Neuronal stem cell (in vitro differentiated cells): Measurements from ENCODE around the gene PTCD3.

Experiments
- DNase-seq: peaks from one replicate; pipeline ENCODE4 v3.0.0-alpha.2; 2013; ENCODE audit warnings: low spot score
- H2AFZ ChIP-seq: one replicate; pipeline ENCODE4 v1.6.1; 2013; ENCODE audit warnings: mild to moderate bottlenecking, low read length, inconsistent platforms
- H2AK5ac ChIP-seq: 2 replicates; pipeline ENCODE4 v1.6.1; 2013; ENCODE audit warnings: low read depth, mild to moderate bottlenecking, inconsistent platforms, low read length, moderate library complexity, mixed read lengths
- H2BK120ac ChIP-seq: 2 replicates; pipeline ENCODE4 v1.6.1; 2013; ENCODE audit warnings: low read depth, mild to moderate bottlenecking, inconsistent platforms, low read length, moderate library complexity, mixed read lengths
- H2BK12ac ChIP-seq: one replicate; pipeline ENCODE4 v1.6.1; 2013; ENCODE audit warnings: low read length, inconsistent platforms
- H2BK15ac ChIP-seq: 2 replicates; pipeline ENCODE4 v1.6.1; 2013; ENCODE audit warnings: mild to moderate bottlenecking, low read length, inconsistent platforms, mixed read lengths
- H2BK5ac ChIP-seq: one replicate; pipeline ENCODE4 v1.6.1; 2013; ENCODE audit warnings: inconsistent platforms, mild to moderate bottlenecking, low read length, moderate library complexity
- H3K14ac ChIP-seq: one replicate; pipeline ENCODE4 v1.6.1; 2013; ENCODE audit warnings: low read length, inconsistent platforms
- H3K18ac ChIP-seq: 2 replicates; pipeline ENCODE4 v1.6.1; 2013; ENCODE audit warnings: low read length, inconsistent platforms
- H3K23ac ChIP-seq: 2 replicates; pipeline ENCODE4 v1.6.1; 2013; ENCODE audit warnings: low read depth, mild to moderate bottlenecking, mixed read lengths, low read length, inconsistent platforms; ENCODE audit not compliant: poor library complexity
- H3K27ac ChIP-seq: replicated peaks from 3 replicates; pipeline ENCODE4 v1.5.1; 2013; ENCODE audit warnings: low read length, inconsistent platforms
- H3K27me3 ChIP-seq, 3 experiments: 2 replicates each; pipeline ENCODE4 v1.6.1; 2013; ENCODE audit warnings: low read length in 3 of 3, mild to moderate bottlenecking in 2 of 3, inconsistent platforms in 1 of 3, low read depth in 1 of 3, mixed read lengths in 1 of 3, moderate library complexity in 1 of 3; ENCODE audit not compliant: control insufficient read depth in 3 of 3, insufficient read depth in 3 of 3
- H3K36me3 ChIP-seq, 2 donors: replicated peaks in 1 of 2; 2 replicates each; pipeline ENCODE4 v1.6.1; 2013; ENCODE audit warnings: low read length in 2 of 2; ENCODE audit not compliant: control insufficient read depth in 2 of 2, insufficient read depth in 2 of 2
- H3K4ac ChIP-seq: 2 replicates; pipeline ENCODE4 v1.6.1; 2013; ENCODE audit warnings: inconsistent platforms, mild to moderate bottlenecking, low read length, moderate library complexity
- H3K4me1 ChIP-seq, 2 donors: 1 replicate in 1 of 2; 2 replicates in 1 of 2; pipeline ENCODE4 v1.6.1; 2013; ENCODE audit warnings: low read length in 2 of 2, low read depth in 1 of 2; ENCODE audit not compliant: control insufficient read depth in 2 of 2, insufficient read depth in 1 of 2
- H3K4me2 ChIP-seq: one replicate; pipeline ENCODE4 v1.6.1; 2013; ENCODE audit warnings: mild to moderate bottlenecking, low read length, inconsistent platforms; ENCODE audit not compliant: insufficient read depth, poor library complexity, severe bottlenecking
- H3K4me3 ChIP-seq, 2 donors: 2 replicates each; pipeline ENCODE4 v1.5.1; 2013; ENCODE audit warnings: low read length in 2 of 2, mild to moderate bottlenecking in 2 of 2, inconsistent platforms in 1 of 2, moderate library complexity in 1 of 2
- H3K79me1 ChIP-seq: one replicate; pipeline ENCODE4 v1.6.1; 2013; ENCODE audit warnings: low read depth, mild to moderate bottlenecking, inconsistent platforms, low read length, moderate library complexity
- H3K9ac ChIP-seq: one replicate; pipeline ENCODE4 v1.6.1; 2013; ENCODE audit warnings: mild to moderate bottlenecking, low read depth, low read length, inconsistent platforms; ENCODE audit not compliant: poor library complexity
- H3K9me3 ChIP-seq, 2 donors: replicated peaks in 1 of 2; 2 replicates each; pipeline versions ENCODE3 to v1.6.1; 2013; ENCODE audit warnings: low read length in 2 of 2, mild to moderate bottlenecking in 2 of 2, inconsistent platforms in 1 of 2, low read depth in 1 of 2, mixed read lengths in 1 of 2, moderate library complexity in 1 of 2; ENCODE audit not compliant: control insufficient read depth in 2 of 2, insufficient read depth in 1 of 2
- H4K8ac ChIP-seq: one replicate; pipeline ENCODE4 v1.6.1; 2013; ENCODE audit warnings: low read depth, mild to moderate bottlenecking, inconsistent platforms, low read length, moderate library complexity
- H4K91ac ChIP-seq: one replicate; pipeline ENCODE4 v1.6.1; 2013; ENCODE audit warnings: low read length, low read depth, mild to moderate bottlenecking, inconsistent platforms; ENCODE audit not compliant: poor library complexity
- WGBS, 2 donors: extraction: QIAGEN DNeasy Blood & Tissue Kit; methylation state at CpG; one replicate each; pipeline ENCODE4 v1.1.7; 2013; ENCODE audit warnings: missing lambda C conversion rate in 2 of 2, mixed read lengths in 1 of 2; ENCODE audit not compliant: insufficient read length in 2 of 2, insufficient replicate concordance in 1 of 2; ENCODE audit errors: extremely low coverage in 2 of 2; 5-methylcytosine and 5-hydroxymethylcytosine counted together

PTCD3 gene

DNA sequence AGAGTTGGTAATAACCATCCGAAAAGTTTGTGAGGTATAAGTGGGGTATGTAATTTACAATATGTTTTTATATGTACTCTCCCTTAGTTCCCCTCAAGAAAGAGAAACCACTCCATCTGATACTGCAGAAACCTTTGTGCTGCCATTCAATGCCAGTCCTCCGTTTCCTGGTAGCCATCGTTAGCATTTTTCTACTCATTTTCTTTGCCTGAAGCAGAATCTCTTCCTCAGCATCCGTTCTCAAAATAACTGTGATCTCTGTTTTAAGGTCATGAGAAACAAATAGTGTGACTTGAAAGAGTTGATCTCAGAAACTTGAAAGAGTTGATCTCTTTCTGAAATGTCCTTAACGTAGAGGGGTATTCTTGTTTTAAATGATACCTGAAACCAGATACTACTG is 996 bp downstream of the PTCD3 start:
- no peak overlapping the region for H2AK5ac ChIP-seq
- no peak overlapping the region for H3K9ac ChIP-seq
- H3K36me3 ChIP-seq: peaks cover 15 to 61% of the 10 kb centered on the region in 2 donors
- peaks cover 4 to 5% of the 10 kb centered on the region in 2 donors for H3K4me1 ChIP-seq
- H3K18ac ChIP-seq: no peak overlapping the region
- H3K4me3 ChIP-seq: peak overlapping the region in 1 of 2 donors; percentile 73
- no peaks in the 10 kb centered on the region for H3K27me3 ChIP-seq
- no CpG with 5 or more reads among the region's 5 CpGs for whole genome bisulfite sequencing, 2 donors
- H3K9me3 ChIP-seq: peaks cover 2 to 3% of the 10 kb centered on the region in 2 donors
- H3K4ac ChIP-seq: no peak overlapping the region
- no peak overlapping the region for H2BK15ac ChIP-seq
- H3K79me1 ChIP-seq: peaks cover 10% of the 10 kb centered on the region
- no peak overlapping the region for H4K91ac ChIP-seq
- no peak overlapping the region for H2BK12ac ChIP-seq
- H2BK120ac ChIP-seq: no peak overlapping the region
- no peak overlapping the region for H2BK5ac ChIP-seq
- no peak overlapping the region for H2AFZ ChIP-seq
- H3K14ac ChIP-seq: no peak overlapping the region
- no peak overlapping the region for H4K8ac ChIP-seq
- no peak overlapping the region for H3K27ac ChIP-seq
- H3K23ac ChIP-seq: no peak overlapping the region
- H3K4me2 ChIP-seq: peak overlapping the region; percentile 46
- no peak for DNase-seq

DNA sequence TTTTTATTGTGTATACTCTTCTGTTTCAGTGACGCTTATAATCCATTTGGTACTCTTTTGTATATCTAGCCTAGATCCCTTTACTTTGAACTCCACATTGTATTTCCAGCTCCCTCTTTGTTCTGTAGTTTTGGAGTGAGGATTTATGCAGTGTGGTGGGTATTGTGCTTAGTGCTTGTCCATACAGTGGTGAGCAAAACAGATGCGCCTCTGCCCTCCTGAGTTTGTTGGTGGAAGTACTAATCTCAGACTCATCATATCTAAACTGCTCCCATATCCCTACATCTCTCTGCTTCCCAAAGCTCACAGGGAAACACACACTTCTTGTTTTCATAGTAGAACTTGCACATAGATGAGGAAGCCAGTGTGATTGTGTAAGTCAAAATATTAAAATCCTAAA is 12.1 kb downstream of the PTCD3 start:
- H3K9me3 ChIP-seq: no peaks in the 10 kb centered on the region
- H4K8ac ChIP-seq: no peak overlapping the region
- H2BK120ac ChIP-seq: no peak overlapping the region
- H2AFZ ChIP-seq: no peak overlapping the region
- H3K27ac ChIP-seq: no peak overlapping the region
- peaks cover 33 to 98% of the 10 kb centered on the region in 2 donors for H3K36me3 ChIP-seq
- H3K4me1 ChIP-seq: peaks cover 0 to 7% of the 10 kb centered on the region in 2 donors
- no peak overlapping the region for H4K91ac ChIP-seq
- H2BK15ac ChIP-seq: no peak overlapping the region
- H3K23ac ChIP-seq: no peak overlapping the region
- no peak overlapping the region for H2AK5ac ChIP-seq
- no peak for DNase-seq
- H3K14ac ChIP-seq: no peak overlapping the region
- H3K18ac ChIP-seq: no peak overlapping the region
- no CpG with 5 or more reads among the region's 2 CpGs for WGBS, 2 donors
- no peak overlapping the region for H3K4me3 ChIP-seq
- no peak overlapping the region for H3K4me2 ChIP-seq
- no peak overlapping the region for H2BK12ac ChIP-seq
- no peak overlapping the region for H3K4ac ChIP-seq
- H3K27me3 ChIP-seq: no peaks in the 10 kb centered on the region
- H3K79me1 ChIP-seq: no peaks in the 10 kb centered on the region
- H3K9ac ChIP-seq: no peak overlapping the region
- no peak overlapping the region for H2BK5ac ChIP-seq

DNA sequence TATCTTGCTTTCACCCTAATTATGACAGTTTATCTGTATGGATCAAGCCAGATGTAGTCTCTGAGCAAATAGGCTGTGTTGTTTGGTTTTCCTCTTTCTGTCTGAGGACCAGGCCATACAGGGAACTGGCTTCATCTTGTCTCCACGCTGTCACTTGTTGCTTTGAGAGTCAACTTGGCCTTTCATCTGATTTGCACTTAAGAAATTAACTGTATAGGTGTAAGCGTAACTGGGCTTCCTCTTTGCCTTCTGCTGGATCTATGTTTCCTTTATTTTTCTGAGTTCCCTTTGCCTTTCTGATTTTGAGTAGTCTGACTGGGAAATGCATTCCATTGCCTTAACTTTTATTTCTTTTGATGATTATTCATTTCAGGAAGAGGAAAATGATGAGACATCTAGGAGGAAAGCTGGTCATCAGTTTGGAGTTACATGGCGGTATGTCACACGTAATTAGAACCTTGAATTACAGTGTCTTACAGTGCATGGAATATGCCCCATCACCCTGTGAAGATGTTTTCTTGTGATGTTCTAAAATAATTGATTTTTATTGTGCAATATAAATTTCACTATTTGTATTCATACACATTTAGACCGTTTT is 17.4 kb downstream of the PTCD3 start:
- Histone ChIP-seq H4K91ac (no peak overlapping the region), H3K36me3 (peaks cover 38 to 99% of the 10 kb centered on the region in 2 donors), H3K14ac (no peak overlapping the region)

DNA sequence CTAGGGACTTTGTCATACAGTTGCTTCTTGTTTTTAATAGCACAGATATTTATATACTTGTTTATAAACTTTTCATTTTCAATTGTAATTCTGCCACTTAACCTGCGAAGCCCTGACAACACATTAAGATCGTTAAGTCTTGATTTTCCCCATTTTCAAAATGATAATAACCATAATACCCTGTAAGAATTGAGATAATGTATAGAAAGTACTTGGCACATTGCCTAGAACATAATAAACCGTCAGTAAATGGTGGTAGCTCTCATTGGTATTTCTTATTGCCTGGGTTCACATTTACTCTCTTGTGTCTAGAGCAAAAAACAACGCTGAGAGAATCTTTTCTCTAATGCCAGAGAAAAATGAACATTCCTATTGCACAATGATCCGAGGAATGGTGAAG is 18.6 kb downstream of the PTCD3 start:
- H3K4me2 ChIP-seq: no peak overlapping the region
- H2BK5ac ChIP-seq: no peak overlapping the region
- no peak overlapping the region for H4K91ac ChIP-seq
- no peak overlapping the region for H3K4me3 ChIP-seq
- no peak overlapping the region for H2BK15ac ChIP-seq
- no peaks in the 10 kb centered on the region for H3K9me3 ChIP-seq
- H3K9ac ChIP-seq: no peak overlapping the region
- no peak overlapping the region for H2AK5ac ChIP-seq
- H3K4ac ChIP-seq: no peak overlapping the region
- no peak overlapping the region for H4K8ac ChIP-seq
- no peak overlapping the region for H2BK12ac ChIP-seq
- DNase-seq: no peak
- H3K27ac ChIP-seq: no peak overlapping the region
- no peak overlapping the region for H2AFZ ChIP-seq
- H3K18ac ChIP-seq: no peak overlapping the region
- H3K27me3 ChIP-seq: no peaks in the 10 kb centered on the region
- peaks cover 41 to 99% of the 10 kb centered on the region in 2 donors for H3K36me3 ChIP-seq
- no CpG with 5 or more reads among the region's 5 CpGs for WGBS, 2 donors
- no peak overlapping the region for H3K23ac ChIP-seq
- H2BK120ac ChIP-seq: no peak overlapping the region
- peaks cover 2% of the 10 kb centered on the region for H3K79me1 ChIP-seq
- no peaks in the 10 kb centered on the region for H3K4me1 ChIP-seq
- no peak overlapping the region for H3K14ac ChIP-seq

More for the DNA sequence above, 17.4 kb downstream of the PTCD3 start:
- no CpG with 5 or more reads among the region's 5 CpGs for WGBS, 2 donors
- Histone ChIP-seq H2BK12ac (no peak overlapping the region), H3K4me3 (no peak overlapping the region), H3K23ac (no peak overlapping the region), H2AK5ac (no peak overlapping the region), H2BK120ac (no peak overlapping the region), H2BK15ac (no peak overlapping the region), H3K4me1 (no peaks in the 10 kb centered on the region), H3K18ac (no peak overlapping the region), H2AFZ (no peak overlapping the region), H3K4me2 (no peak overlapping the region), H3K4ac (no peak overlapping the region), H3K9me3 (no peaks in the 10 kb centered on the region), H3K27me3 (no peaks in the 10 kb centered on the region), H3K27ac (no peak overlapping the region), H2BK5ac (no peak overlapping the region), H3K79me1 (peaks cover 2% of the 10 kb centered on the region), H4K8ac (no peak overlapping the region), H3K9ac (no peak overlapping the region)
- DNase-seq: no peak
